ENCODE data around the gene RNF31.

GRCh38 chr14:24132976-24133375 is 14.3 kb upstream of the RNF31 start:
- TF ChIP-seq GATA2 (IDR thresholded peaks at IDR 0.05; ENCODE audit: low read depth, low read length) (no peak), GATA3 (IDR thresholded peaks at IDR 0.05; ENCODE audit: low read depth, low read length) (no peak)

Measured in SH-SY5Y (cell line).